Lung (tissue), 12 donors: ENCODE measurements around the gene GSE1. TPM values are rescaled to one million over a fixed set of nuclear protein-coding genes. Genes with fewer than 3 reads are reported as not detected.

Experiments used
- ATAC-seq: fragments of 200-7000 bp; cut with Tn5 transposase; one replicate; pipeline ENCODE4 v1.9.1; 2020; ENCODE audit warnings: moderate number of reproducible peaks; ENCODE audit not compliant: insufficient read depth, low FRiP score
- DNase-seq, 3 donors: peaks; one replicate each; pipeline ENCODE4 v3.0.0-alpha.2; 2013 to 2017
- H3K27ac ChIP-seq, 2 donors: one replicate each; pipeline ENCODE4 v1.5.1; 2013; ENCODE audit warnings: mild to moderate bottlenecking in 2 of 2, moderate library complexity in 2 of 2, control low read depth in 1 of 2, inconsistent platforms in 1 of 2, low read depth in 1 of 2, low read length in 1 of 2
- H3K27me3 ChIP-seq, 3 donors: one replicate each; pipeline ENCODE4 v1.5.1; 2013; ENCODE audit warnings: low read length in 2 of 3; ENCODE audit not compliant: control insufficient read depth in 3 of 3, insufficient read depth in 3 of 3
- H3K36me3 ChIP-seq, 4 donors: one replicate each; pipeline ENCODE4 v1.5.1; 2013; ENCODE audit warnings: low read length in 4 of 4, mild to moderate bottlenecking in 1 of 4, moderate library complexity in 1 of 4; ENCODE audit not compliant: control insufficient read depth in 4 of 4, insufficient read depth in 4 of 4
- H3K4me1 ChIP-seq, 5 donors: one replicate each; pipeline ENCODE4 v1.5.1; 2013; ENCODE audit warnings: low read length in 5 of 5, mild to moderate bottlenecking in 2 of 5, moderate library complexity in 1 of 5; ENCODE audit not compliant: control insufficient read depth in 5 of 5, insufficient read depth in 5 of 5
- H3K4me3 ChIP-seq: one replicate; pipeline ENCODE4 v1.5.1; 2013; ENCODE audit warnings: mild to moderate bottlenecking, control low read depth, moderate library complexity
- H3K9ac ChIP-seq, 2 donors: one replicate each; pipeline ENCODE4 v1.5.1; 2013; ENCODE audit warnings: low read length in 2 of 2, control low read depth in 1 of 2; ENCODE audit not compliant: insufficient read depth in 1 of 2
- H3K9me3 ChIP-seq, 4 donors: one replicate each; pipeline ENCODE4 v1.5.1; 2013; ENCODE audit warnings: low read length in 3 of 4, mild to moderate bottlenecking in 1 of 4, moderate library complexity in 1 of 4; ENCODE audit not compliant: control insufficient read depth in 4 of 4, insufficient read depth in 3 of 4
- CTCF ChIP-seq: IDR thresholded peaks from 2 replicates; pipeline ENCODE4 v1.5.1; 2012; ENCODE audit warnings: mild to moderate bottlenecking; ENCODE audit errors: control extremely low read depth, extremely low read depth
- WGBS, 2 donors: extraction: QIAGEN DNeasy Blood & Tissue Kit; methylation state at CpG; one replicate each; pipeline ENCODE4 v1.1.7; 2013; 5-methylcytosine and 5-hydroxymethylcytosine counted together
- polyA plus RNA-seq, 2 donors: library from polyadenylated mRNA; stranded (reverse); fragments of 200-250 nt; gene quantifications; one replicate each; pipeline ENCODE4 v1.2.1, GENCODE V29; 2013
- total RNA-seq, 2 donors: library from RNA; depleted of rRNA in 1 of 2; stranded (reverse); fragments of >200 nt in 1 of 2; gene quantifications; one replicate each; pipeline ENCODE4 v1.2.1, GENCODE V29; 2014 to 2021
- donor health status: control.
- donor health status: control.
- donor health status: Bipolar disorder and iron deficiency.
- donor health status: healthy.
- donor health status: DM: yes; HTN: yes; CAD: no.

Gene GSE1
- total and polyA plus RNA-seq, 4 donors, result 21.3 to 122 (median 74.7) TPM

GRCh38 chr16:85573045-85573695, 40.0 kb upstream of the GSE1 start:
- Histone ChIP-seq H3K36me3 (peaks cover 0 to 4% (median 0%) of the 10 kb centered on the region in 4 donors), H3K27me3 (no peaks in the 10 kb centered on the region), H3K27ac (peak overlapping the region in 1 of 2 donors; percentile 82), H3K9ac (no peak overlapping the region), H3K9me3 (peaks cover 0 to 3% (median 0%) of the 10 kb centered on the region in 4 donors), H3K4me1 (peaks cover 6 to 82% (median 61%) of the 10 kb centered on the region in 5 donors), H3K4me3 (no peak overlapping the region)
- DNase-seq (no peak), ATAC-seq (no peak)
- 78 to 79% methylated on average over 15 of the region's 15 CpGs for WGBS, 2 donors
- TF ChIP-seq CTCF, result no peak

- Histone ChIP-seq H3K9ac (peak overlapping the region in 1 of 2 donors; percentile 34), H3K4me3 (no peak overlapping the region), H3K4me1 (peaks cover 6 to 81% (median 57%) of the 10 kb centered on the region in 5 donors), H3K36me3 (peaks cover 0 to 5% (median 2%) of the 10 kb centered on the region in 4 donors), H3K27ac (peak overlapping the region; percentile 46 to 82), H3K27me3 (no peaks in the 10 kb centered on the region), H3K9me3 (peaks cover 0 to 3% (median 0%) of the 10 kb centered on the region in 4 donors)
- ATAC-seq, result no peak
- TF ChIP-seq CTCF, result no peak
- peak; percentile 92 to 97 (median 96) for DNase-seq
- 37% methylated on average over 37 of the region's 37 CpGs for WGBS, 2 donors
Observed at GRCh38 chr16:85573696-85574641, 39.2 kb upstream of the GSE1 start.

- Histone ChIP-seq H3K9ac (no peak overlapping the region), H3K27ac (peak overlapping the region in 1 of 2 donors; percentile 82), H3K36me3 (peaks cover 0 to 5% (median 2%) of the 10 kb centered on the region in 4 donors), H3K4me3 (no peak overlapping the region), H3K9me3 (no peaks in the 10 kb centered on the region), H3K4me1 (peaks cover 6 to 81% (median 55%) of the 10 kb centered on the region in 5 donors), H3K27me3 (no peaks in the 10 kb centered on the region)
- ATAC-seq (no peak), DNase-seq (peak; percentile 48 to 73 (median 67))
- WGBS, 2 donors, result 54 to 69% methylated on average over 29 of the region's 29 CpGs
- TF ChIP-seq CTCF, result no peak
Observed at GRCh38 chr16:85574672-85575475, 38.2 kb upstream of the GSE1 start.
